Left renal pelvis (tissue), 4 donors: ENCODE data around the gene KCTD2. TPM values are rescaled to one million over a fixed set of nuclear protein-coding genes. Genes with fewer than 3 reads are reported as not detected.
"Not testable (repeated sequence)": the region's sequence is repeated elsewhere in the genome, so short reads cannot be mapped to it uniquely, and the experiment has no call there.

Experiments
- DNase-seq, 4 donors: peaks; one replicate each; pipeline ENCODE4 v3.0.0-alpha.2; 2013; ENCODE audit warnings: low read depth in 4 of 4, low spot score in 3 of 4
- polyA plus RNA-seq, 4 donors: library from polyadenylated mRNA; unstranded; fragments of 120-200 nt; gene quantifications; one replicate each; pipeline ENCODE4 v1.2.1, GENCODE V29; 2013; ENCODE audit not compliant: insufficient read length in 4 of 4

KCTD2 gene
- 10 to 100 TPM; 27.8 to 36.6 (median 31.1) TPM for polyA plus RNA-seq

GRCh38 chr17:75046407-75047289, at the start of gene KCTD2, which contains the start of gene ATP5PD:
KCTD2 (plus strand) TSS chr17:75047225; CDS start chr17:75047251, 26 bp downstream.
ATP5PD (minus strand) TSS chr17:75046969; CDS start chr17:75042650, 4,319 bp downstream.
- peak; percentile 89 to 93 (median 90) for DNase-seq

- no peak for DNase-seq
Observed at GRCh38 chr17:74998783-74999182, 48.2 kb upstream of the KCTD2 start.

GRCh38 chr17:74999523-74999922, 47.5 kb upstream of the KCTD2 start:
- DNase-seq = no peak

- no peak for DNase-seq
Observed at GRCh38 chr17:75001915-75002843, 44.8 kb upstream of the KCTD2 start.

GRCh38 chr17:75003070-75003956, 43.7 kb upstream of the KCTD2 start:
- DNase-seq = no peak

GRCh38 chr17:75003957-75004355, 43.1 kb upstream of the KCTD2 start:
- DNase-seq = no peak

GRCh38 chr17:75004371-75004770, 42.7 kb upstream of the KCTD2 start:
- no peak for DNase-seq

GRCh38 chr17:75005291-75005690, 41.7 kb upstream of the KCTD2 start:
- DNase-seq = no peak

GRCh38 chr17:75006084-75006483, 40.9 kb upstream of the KCTD2 start:
- not testable (repeated sequence) for DNase-seq

- no peak for DNase-seq
Observed at GRCh38 chr17:75006653-75007052, 40.4 kb upstream of the KCTD2 start.

GRCh38 chr17:75008373-75008772, 38.7 kb upstream of the KCTD2 start:
- DNase-seq = no peak

- no peak for DNase-seq
Observed at GRCh38 chr17:75009139-75009724, 37.8 kb upstream of the KCTD2 start.

GRCh38 chr17:75010683-75011400, 36.2 kb upstream of the KCTD2 start:
- DNase-seq = no peak

- DNase-seq = no peak
Observed at GRCh38 chr17:75011401-75012095, 35.5 kb upstream of the KCTD2 start.

- no peak for DNase-seq
Observed at GRCh38 chr17:75012096-75012345, 35.0 kb upstream of the KCTD2 start.

GRCh38 chr17:75012346-75013091, 34.5 kb upstream of the KCTD2 start, which contains the start of gene MRPL58:
MRPL58 (plus strand) TSS chr17:75012670; CDS start chr17:75012687, 17 bp downstream.
- peak in 1 of 4 donors; percentile 55 for DNase-seq

- no peak for DNase-seq
Observed at GRCh38 chr17:75013092-75013559, 33.9 kb upstream of the KCTD2 start.

GRCh38 chr17:75019146-75019545, 27.9 kb upstream of the KCTD2 start:
- no peak for DNase-seq
